MCF 10A (cell line): ENCODE data around the gene ACER2. TPM values are rescaled to one million over a fixed set of nuclear protein-coding genes. Genes with fewer than 3 reads are reported as not detected.

ENCODE experiments used
- BruUV-seq: library from RNA; stranded (reverse); fragments of 400-500 nt; replicated peaks from 2 replicates; lab custom pipeline; 2021; lab: Mats Ljungman, UMichigan
- CTCF ChIA-PET: fragments of 300-600 bp; sonication (Branson Sonifier 250); formaldehyde crosslinking; extraction: SDS; loops from one replicate; lab custom pipeline; 2021; ENCODE audit warnings: antibody characterized with exemption, inconsistent platforms; lab: Yijun Ruan, JAX
- POLR2A ChIA-PET: fragments of 300-600, 350-650 bp; sonication (Branson Sonifier 250); formaldehyde crosslinking; extraction: SDS; loops from one replicate; lab custom pipeline; 2020; ENCODE audit warnings: antibody characterized with exemption, inconsistent platforms; lab: Yijun Ruan, JAX
- DNase-seq: peaks from one replicate; pipeline ENCODE4 v3.0.0-alpha.2; 2018; ENCODE audit not compliant: unreplicated experiment
- H3K27ac Mint-ChIP-seq: one replicate; pipeline ENCODE4 v1.8.0; 2022; ENCODE audit warnings: mild to moderate bottlenecking, low read depth, mixed read lengths; ENCODE audit not compliant: unreplicated experiment
- H3K27me3 Mint-ChIP-seq: one replicate; pipeline ENCODE4 v1.8.0; 2022; ENCODE audit warnings: mixed read lengths; ENCODE audit not compliant: insufficient read depth, unreplicated experiment
- H3K36me3 Mint-ChIP-seq: one replicate; pipeline ENCODE4 v1.8.0; 2022; ENCODE audit warnings: mild to moderate bottlenecking, moderate library complexity, mixed read lengths; ENCODE audit not compliant: insufficient read depth, unreplicated experiment
- H3K4me1 Mint-ChIP-seq: one replicate; pipeline ENCODE4 v1.8.0; 2022; ENCODE audit warnings: mixed read lengths; ENCODE audit not compliant: insufficient read depth, unreplicated experiment
- H3K4me3 Mint-ChIP-seq: one replicate; pipeline ENCODE4 v1.8.0; 2022; ENCODE audit warnings: mild to moderate bottlenecking, moderate library complexity, mixed read lengths; ENCODE audit not compliant: unreplicated experiment
- H3K9me3 Mint-ChIP-seq: one replicate; pipeline ENCODE4 v1.8.0; 2022; ENCODE audit warnings: mixed read lengths; ENCODE audit not compliant: unreplicated experiment
- intact Hi-C: fragments of 100-400 bp; cut with micrococcal nuclease; formaldehyde crosslinking; loops from 2 replicates; pipeline ENCODE4 v1.14.1; 2022
- total RNA-seq: library from RNA; stranded (reverse); gene quantifications from 2 replicates; pipeline ENCODE4 v1.2.3, GENCODE V29; 2022
- TF ChIP-seq, protein P1 (sequence below): fragments of 200-600 bp; IDR thresholded peaks from one replicate; pipeline ENCODE4 v1.8.0; 2022; ENCODE audit warnings: antibody characterized with exemption, mild to moderate bottlenecking; ENCODE audit not compliant: unreplicated experiment

ACER2 gene
- total RNA-seq, 1 experiment from 2014 or later = 3.2 TPM

DNA sequence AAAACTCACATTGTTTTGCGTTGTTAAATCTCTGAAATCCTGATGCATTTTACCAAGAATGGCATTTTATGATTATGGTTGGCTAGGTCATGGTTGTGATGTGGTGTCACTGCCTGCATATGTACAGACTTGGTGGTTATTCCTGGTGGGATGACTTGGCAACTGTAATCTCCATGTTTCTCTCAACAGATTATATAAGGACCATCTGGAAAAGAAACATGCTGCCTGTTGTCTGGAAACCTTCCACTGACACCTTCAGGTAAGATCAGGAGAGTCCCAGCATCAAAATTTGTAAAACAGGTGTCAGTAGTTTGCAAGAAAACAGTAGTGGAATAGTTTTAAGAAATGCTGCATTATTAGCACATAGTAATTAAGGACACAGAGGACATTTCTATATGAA lies 3.0 kb upstream of the ACER2 start:
- intact Hi-C loops = no loop called here
- BruUV-seq = no TSS peak
- Mint-ChIP-seq H3K27me3 (no peaks in the 10 kb centered on the region), H3K36me3 (no peaks in the 10 kb centered on the region), H3K9me3 (peaks cover 22% of the 10 kb centered on the region), H3K27ac (no peak overlapping the region), H3K4me3 (no peak overlapping the region), H3K4me1 (peaks cover 8% of the 10 kb centered on the region)
- POLR2A ChIA-PET = interaction anchor here (0.6 to 0.9 kb wide), 2 partner anchors 26 to 357 kb away, joined by 3 read pairs; partner anchors contain the start of genes RPS6 and RRAGA
- TF ChIP-seq, protein P1, sequence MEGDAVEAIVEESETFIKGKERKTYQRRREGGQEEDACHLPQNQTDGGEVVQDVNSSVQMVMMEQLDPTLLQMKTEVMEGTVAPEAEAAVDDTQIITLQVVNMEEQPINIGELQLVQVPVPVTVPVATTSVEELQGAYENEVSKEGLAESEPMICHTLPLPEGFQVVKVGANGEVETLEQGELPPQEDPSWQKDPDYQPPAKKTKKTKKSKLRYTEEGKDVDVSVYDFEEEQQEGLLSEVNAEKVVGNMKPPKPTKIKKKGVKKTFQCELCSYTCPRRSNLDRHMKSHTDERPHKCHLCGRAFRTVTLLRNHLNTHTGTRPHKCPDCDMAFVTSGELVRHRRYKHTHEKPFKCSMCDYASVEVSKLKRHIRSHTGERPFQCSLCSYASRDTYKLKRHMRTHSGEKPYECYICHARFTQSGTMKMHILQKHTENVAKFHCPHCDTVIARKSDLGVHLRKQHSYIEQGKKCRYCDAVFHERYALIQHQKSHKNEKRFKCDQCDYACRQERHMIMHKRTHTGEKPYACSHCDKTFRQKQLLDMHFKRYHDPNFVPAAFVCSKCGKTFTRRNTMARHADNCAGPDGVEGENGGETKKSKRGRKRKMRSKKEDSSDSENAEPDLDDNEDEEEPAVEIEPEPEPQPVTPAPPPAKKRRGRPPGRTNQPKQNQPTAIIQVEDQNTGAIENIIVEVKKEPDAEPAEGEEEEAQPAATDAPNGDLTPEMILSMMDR = no peak
- no peak for DNase-seq
- CTCF ChIA-PET = no interaction called here

DNA sequence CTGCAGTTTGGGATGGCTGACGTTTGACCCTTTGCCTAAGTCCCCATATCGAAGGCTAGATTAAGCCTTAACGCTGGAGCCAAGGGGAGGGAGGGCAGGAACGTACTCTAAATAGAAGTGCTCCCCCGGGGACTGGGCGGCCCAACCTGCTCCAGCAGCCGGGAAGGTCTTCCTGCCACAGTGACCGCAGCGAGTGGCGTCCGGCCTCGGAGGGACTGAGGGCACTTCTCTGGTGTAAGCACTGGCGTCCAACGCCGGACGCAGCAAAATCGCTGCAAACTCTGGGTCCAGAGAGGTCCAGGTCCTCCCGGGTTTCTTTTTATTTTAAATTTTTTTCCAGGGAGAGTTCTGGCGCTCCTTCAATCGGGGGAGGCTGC lies 505 bp upstream of the ACER2 start:
- Mint-ChIP-seq H3K9me3 (peaks cover 6% of the 10 kb centered on the region), H3K4me3 (peak overlapping the region; percentile 98), H3K4me1 (peaks cover 13% of the 10 kb centered on the region), H3K27me3 (no peaks in the 10 kb centered on the region), H3K27ac (no peak overlapping the region), H3K36me3 (no peaks in the 10 kb centered on the region)
- no TSS peak for BruUV-seq
- ChIA-PET POLR2A (interaction anchor here (0.9 to 3.5 kb wide), 3 partner anchors 29 to 178 kb away, joined by 3 to 26 read pairs (median 3); partner anchors contain the start of genes DENND4C and RPS6), CTCF (no interaction called here)
- TF ChIP-seq, protein P1 = no peak
- intact Hi-C loops = no loop called here
- DNase-seq = no peak

DNA sequence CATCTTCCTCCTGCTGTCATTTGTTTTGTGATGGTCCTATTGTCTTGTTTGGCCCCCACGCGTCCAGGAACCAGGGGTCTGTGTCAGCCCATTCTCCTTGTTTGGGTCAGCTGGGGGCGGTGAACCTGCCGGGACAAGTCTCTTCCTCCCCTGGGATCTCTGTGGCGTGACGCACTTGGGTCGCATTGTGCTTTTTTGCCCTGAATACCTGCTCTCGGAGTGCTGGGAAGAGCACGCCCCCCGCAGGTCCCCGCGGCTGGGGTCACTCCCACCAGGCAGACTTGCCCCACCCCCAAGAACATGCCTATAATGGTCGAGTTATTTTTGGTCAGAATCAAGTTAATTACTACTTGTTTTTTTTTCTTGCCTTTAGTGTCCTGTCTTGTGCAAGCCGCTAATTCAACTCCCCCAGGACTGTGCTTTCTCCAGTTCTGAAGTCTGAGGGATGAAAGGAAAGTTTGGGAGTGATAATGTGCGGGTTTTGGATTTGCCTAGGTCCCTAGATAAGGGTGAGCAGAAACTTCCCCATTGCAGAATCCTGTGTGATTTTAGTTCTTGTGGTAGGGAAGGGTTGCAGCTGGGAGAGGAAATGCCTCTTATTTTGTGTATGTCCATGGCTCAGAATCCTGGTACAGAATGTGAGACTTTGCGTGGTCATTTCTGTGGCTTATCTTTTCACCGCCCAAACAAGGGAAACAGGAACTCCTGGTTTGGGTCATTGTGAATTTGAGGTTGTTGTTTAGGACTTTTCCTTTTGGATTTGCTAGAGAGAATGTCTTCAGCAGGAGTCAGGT lies 789 bp downstream of the ACER2 start:
- TF ChIP-seq, protein P1 = no peak
- no peaks in the 10 kb centered on the region for H3K9me3 Mint-ChIP-seq
- peak overlapping the region; percentile 79 for H3K27ac Mint-ChIP-seq
- H3K36me3 Mint-ChIP-seq = no peaks in the 10 kb centered on the region
- BruUV-seq = TSS peak; percentile 43
- intact Hi-C loops = loop anchor here (1.0 kb wide), 1 partner anchor 29 kb away; the partner anchor contains the start of gene RPS6
- CTCF ChIA-PET = interaction anchor here (0.5 to 1.8 kb wide), 3 partner anchors 10 to 79 kb away, joined by 3 to 5 read pairs (median 4); no protein-coding TSS in a partner anchor
- peak overlapping the region; percentile 98 for H3K4me3 Mint-ChIP-seq
- DNase-seq = peak; percentile 37
- POLR2A ChIA-PET = interaction anchor here (0.6 to 3.5 kb wide), 9 partner anchors 10 to 1274 kb away, joined by 3 to 26 read pairs (median 3); partner anchors contain the start of genes DENND4C, FOCAD and RPS6
- no peaks in the 10 kb centered on the region for H3K27me3 Mint-ChIP-seq
- peaks cover 6% of the 10 kb centered on the region for H3K4me1 Mint-ChIP-seq

DNA sequence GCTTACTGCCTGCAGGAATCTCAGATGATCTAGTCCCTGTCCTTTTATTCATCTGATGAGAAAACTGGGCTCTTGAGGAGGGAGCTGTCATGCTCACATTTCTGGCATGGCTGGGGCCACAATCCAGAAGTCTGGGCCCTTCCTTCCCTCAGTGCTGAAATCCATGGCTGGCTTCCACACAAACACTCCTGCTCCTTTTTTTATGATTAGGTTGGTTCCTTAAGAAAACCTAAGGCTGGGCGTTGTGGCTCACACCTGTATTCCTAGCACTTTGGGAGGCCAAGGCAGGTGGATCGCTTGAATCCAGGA lies 1.3 kb downstream of the ACER2 start:
- no TSS peak for BruUV-seq
- intact Hi-C loops = no loop called here
- H3K4me1 Mint-ChIP-seq = peaks cover 4% of the 10 kb centered on the region
- no peak overlapping the region for H3K27ac Mint-ChIP-seq
- TF ChIP-seq, protein P1 = no peak
- peak overlapping the region; percentile 98 for H3K4me3 Mint-ChIP-seq
- no peak for DNase-seq
- H3K36me3 Mint-ChIP-seq = peaks cover 5% of the 10 kb centered on the region
- ChIA-PET POLR2A (interaction anchor here (1.1 to 3.5 kb wide), 2 partner anchors 10 to 31 kb away, joined by 3 to 26 read pairs; partner anchors contain the start of gene RPS6), CTCF (interaction anchor here (0.5 to 1.8 kb wide), 3 partner anchors 10 to 204 kb away, joined by 3 to 5 read pairs (median 3); no protein-coding TSS in a partner anchor)
- no peaks in the 10 kb centered on the region for H3K27me3 Mint-ChIP-seq
- H3K9me3 Mint-ChIP-seq = no peaks in the 10 kb centered on the region
